ENCODE data around the gene SNRPA.
"Not testable (repeated sequence)": the region's sequence is repeated elsewhere in the genome, so short reads cannot be mapped to it uniquely, and the experiment has no call there.

SNRPA gene

DNA sequence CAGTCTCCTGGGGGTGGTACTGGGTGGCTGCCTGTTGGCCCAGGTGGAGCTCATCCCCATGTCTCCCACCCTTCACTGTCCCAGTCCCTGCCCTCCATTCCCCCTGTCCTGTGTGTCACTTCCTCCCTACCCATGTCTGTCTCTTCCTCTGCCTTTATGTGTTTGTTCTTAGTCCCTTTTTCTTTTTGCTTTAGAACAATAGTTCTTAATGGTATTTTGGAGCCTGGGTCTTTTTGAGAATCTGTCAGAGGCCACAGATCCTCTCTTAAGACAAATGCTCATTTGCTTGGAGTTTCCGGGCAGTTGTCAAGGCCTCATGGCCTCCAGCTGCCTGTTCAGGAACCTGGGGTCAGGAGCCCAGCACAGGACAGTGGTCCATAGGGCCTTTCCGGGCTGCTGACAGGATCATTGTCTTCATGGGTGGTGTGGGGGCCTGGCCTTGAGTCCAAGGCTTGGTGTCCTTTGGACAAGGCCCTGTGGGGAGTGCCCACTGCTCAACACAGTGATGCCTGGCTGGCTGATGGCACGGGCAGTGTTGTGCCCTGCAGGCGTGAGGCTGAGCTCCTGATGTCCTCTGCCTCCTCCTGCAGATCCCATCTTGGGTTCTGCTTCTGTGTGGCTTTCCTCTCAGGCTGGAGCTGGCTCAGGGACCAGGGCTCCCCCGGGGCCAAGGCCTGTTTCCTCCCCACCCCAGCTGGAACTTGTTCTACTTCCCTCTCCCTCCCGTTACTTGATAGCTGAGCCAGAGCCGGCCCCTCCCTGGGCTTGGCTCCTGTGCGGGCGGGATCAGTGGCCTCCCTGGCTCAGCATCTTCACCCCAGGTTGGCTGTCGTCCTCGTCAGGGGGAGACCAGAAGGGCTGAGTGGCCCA, 51.5 kb downstream of the SNRPA start:
- no peak for DNase-seq

DNA sequence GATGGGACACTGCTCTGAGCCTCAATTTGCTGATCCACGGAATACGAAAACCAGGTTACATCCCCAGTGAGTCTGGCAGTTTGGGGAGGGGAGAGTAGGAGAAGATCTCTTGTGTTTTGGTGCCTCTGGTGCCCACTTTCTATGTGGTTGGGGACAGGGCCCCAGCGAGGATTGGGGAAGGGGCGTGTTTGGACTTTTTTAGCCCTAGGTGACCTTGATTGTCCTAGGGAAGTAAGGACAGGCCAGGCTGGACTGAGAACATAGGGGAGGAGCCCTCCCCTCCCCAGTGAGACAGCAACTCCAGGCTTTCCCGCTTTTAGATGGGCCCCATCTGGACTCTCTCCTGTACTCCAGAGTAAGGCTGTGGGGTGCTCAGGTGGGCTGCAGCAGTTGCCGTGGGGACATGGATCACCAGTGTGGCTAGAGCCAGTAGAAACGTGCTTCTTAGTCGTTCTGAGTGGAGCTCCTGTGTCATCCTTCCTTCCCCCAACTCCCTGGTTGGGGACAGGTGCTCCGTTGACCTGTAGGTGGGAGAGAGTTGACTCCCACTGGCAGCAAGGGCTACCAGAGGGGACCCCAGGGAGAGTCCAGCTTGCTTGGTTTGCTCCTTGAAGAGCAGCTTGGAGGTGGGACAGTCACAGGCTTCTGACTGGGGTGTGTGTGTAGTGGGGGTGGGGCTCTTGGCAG, 52.3 kb downstream of the SNRPA start:
- DNase-seq = no peak

DNA sequence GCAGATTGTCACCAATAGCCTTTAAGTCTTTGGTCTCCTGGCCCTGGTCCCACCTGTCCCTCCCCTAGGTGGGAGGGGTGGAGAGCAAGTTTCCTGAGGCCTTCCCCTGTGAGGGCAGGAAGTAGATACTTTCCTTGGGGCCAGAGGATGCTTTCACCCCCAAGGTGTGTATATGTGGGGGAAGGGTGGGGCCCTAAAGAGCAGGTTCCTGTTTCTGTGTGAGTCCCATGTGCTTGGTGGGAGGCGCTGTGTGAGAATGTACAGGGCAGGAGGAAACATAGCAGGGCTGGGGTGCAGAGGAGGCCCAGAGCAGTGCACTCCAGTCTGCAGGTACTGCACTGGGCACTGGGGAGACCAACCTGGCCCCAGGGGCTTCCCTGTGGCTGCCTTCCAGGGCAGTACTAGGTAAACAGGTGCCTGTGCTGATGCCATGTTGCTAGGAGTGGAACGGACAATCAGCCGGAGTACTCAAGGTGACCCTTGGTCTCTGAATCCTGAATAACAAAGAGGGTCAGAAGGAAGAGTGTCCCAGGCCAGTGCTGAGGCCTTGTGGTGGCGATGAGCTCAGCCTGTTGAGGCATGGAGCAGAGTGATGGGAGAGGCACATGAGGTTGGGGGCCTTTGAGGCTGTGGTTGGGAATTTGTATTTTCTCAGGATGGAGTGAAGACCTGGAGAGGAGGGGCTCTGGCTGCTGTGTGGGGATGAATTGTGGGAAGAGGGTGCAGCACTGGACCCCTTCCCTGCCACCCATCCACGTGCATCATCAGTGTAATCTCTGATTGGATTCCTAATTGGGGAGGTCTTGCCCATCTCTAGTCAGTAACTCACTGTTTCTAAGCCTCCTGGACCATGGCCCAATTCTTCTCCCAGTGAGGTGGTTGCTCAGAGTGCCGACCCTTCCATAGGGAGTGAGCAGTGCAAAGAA, 53.1 kb downstream of the SNRPA start:
- peak; percentile 68 for DNase-seq

GRCh38 chr19:40804783-40805242, 53.8 kb downstream of the SNRPA start:
- DNase-seq = no peak

DNA sequence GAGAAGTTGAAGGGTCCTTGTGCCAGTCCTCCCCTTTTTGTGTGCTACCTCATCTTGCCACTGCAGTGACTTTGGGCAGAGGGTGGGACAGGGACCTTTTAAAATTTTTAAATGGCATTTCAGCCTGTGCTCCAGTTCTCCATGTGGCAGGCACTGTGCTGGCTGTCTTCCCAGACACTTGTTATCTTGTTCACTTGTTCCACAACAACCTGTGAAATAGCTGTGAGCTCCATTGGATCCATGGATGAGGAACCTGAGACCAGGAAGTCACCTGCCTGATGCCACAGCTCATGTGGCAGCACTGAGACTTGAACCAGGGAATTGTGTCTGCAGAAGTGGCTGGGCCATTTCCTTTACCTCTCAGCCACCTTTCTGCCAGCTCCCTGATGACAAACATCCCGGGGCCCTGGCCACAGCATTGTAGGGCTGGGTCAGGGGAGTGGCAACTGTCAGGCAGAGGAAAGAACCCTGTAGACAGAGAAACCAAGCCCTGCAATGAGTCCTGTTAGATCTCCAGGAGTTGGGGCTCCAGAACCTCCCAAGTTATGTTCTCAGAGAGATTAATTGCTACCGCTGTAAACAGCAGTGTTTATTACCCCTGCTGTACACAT, 54.4 kb downstream of the SNRPA start:
- DNase-seq = peak; percentile 56

GRCh38 chr19:40806423-40807146, 55.6 kb downstream of the SNRPA start:
- DNase-seq = peak; percentile 65

GRCh38 chr19:40807147-40808020, 56.4 kb downstream of the SNRPA start:
- DNase-seq = no peak

- DNase-seq = no peak
Measured at GRCh38 chr19:40808021-40808325, 57.0 kb downstream of the SNRPA start.

GRCh38 chr19:40808497-40808896, 57.5 kb downstream of the SNRPA start:
- no peak for DNase-seq

GRCh38 chr19:40809358-40810086, 58.5 kb downstream of the SNRPA start:
- DNase-seq = no peak

- DNase-seq = no peak
Measured at GRCh38 chr19:40810160-40810559, 59.2 kb downstream of the SNRPA start.

GRCh38 chr19:40810649-40811408, 59.8 kb downstream of the SNRPA start:
- DNase-seq = peak; percentile 49

DNA sequence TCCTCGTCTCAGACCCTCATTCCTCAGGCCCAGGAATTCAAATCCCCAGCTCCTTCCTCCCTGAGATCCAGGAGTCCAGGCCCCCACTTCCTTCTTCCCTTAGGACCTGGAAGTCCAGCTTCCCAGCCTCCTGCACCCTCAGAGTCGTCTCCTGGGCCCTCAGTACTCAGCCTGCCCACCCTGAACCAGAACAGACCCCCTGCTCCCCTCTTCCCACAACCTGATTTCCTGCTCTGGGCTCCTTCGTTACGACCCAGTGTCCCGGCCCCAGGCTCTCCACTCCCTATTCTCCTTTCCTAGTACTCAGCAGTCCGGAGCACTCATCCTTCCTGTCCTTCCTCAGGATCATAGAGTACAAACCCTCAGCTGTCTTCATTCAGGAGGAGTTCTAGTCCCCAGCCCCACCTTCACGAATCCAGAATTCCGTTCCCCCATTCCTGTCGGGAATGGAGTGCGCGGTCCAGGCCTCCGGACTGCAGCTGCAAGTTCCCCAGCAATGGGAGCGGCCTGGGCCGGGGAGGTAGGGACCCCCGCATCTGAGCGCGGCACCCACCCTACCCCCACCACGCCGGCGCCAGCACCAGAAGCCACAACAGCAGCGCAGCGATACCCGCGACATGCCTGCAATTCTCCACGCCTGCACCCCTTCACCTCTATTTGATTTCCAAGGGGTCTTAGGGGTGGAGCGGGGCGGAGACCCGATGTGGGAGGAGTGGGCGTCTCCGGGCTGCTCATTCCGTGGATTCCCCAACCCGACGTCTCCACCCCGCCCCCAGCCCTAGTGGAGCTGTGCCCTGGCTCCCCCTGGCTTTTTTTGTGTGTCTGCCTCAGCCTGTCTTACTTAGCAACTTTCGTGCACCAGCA, 60.7 kb downstream of the SNRPA start:
- no peak for DNase-seq

GRCh38 chr19:40812571-40812970, 61.6 kb downstream of the SNRPA start:
- not testable (repeated sequence) for DNase-seq

DNA sequence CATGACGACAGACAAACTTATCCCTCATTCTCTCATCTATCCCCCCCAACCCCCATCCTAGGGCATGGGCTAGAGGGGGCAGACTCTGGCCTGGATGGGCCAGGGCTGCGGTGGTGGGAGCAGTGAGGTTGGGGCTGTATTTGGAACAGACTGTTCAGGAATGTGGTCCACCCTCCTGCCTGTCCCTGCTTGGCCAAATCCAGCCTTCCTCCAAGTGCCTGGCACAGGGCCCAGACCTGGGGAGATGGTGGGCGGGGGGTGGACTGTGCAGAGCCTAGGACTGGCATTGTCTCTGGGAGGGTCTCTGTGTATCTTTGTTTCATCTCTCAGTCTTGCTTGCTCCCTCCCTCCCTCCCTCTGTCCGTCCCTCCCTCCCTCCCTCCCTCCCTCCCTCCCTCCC, 62.2 kb downstream of the SNRPA start:
- DNase-seq = no peak

Measured in activated effector memory CD4-positive, alpha-beta T cell treated with Interleukin-2 at 50 U/mL for 16 hours (primary cell).